ENCODE results near the gene SON.
"Not testable (repeated sequence)": the region's sequence is repeated elsewhere in the genome, so short reads cannot be mapped to it uniquely, and the experiment has no call there.

The SON gene

GRCh38 chr21:33542640-33543504 lies at the start of gene SON:
TSS of gene SON (plus strand) at chr21:33543038. CDS start at chr21:33543093, 55 bp downstream.
- peak within 1 kb of the TSS; percentile 88 for H3K4me3 ChIP-seq (ENCODE audit: low read depth, low read length)
- no peak for TF ChIP-seq CTCF (IDR thresholded peaks at IDR 0.05)
- peaks cover 13% of the 10 kb centered on the region for H3K79me2 ChIP-seq
- H3K4me1 ChIP-seq, result no peaks in the 10 kb centered on the region
- H3K4me2 ChIP-seq (ENCODE audit: low read length), result peak within 1 kb of the TSS; percentile 85
- peak within 1 kb of the TSS; percentile 88 for H2AFZ ChIP-seq
- no peaks in the 10 kb centered on the region for H3K27me3 ChIP-seq (ENCODE audit: control insufficient read depth, insufficient read depth, low read length)
- no peaks in the 10 kb centered on the region for H3K9me3 ChIP-seq (ENCODE audit: control insufficient read depth, low read length)
- no peaks in the 10 kb centered on the region for H3K36me3 ChIP-seq (ENCODE audit: control insufficient read depth, insufficient read depth, low read length)
- H3K27ac ChIP-seq, result peak within 1 kb of the TSS; percentile 100
- peak within 1 kb of the TSS; percentile 93 for H3K9ac ChIP-seq

GRCh38 chr21:33493756-33494155 lies 49.1 kb upstream of the SON start:
- Histone ChIP-seq H3K4me3 (ENCODE audit: low read depth, low read length) (no peak overlapping the region), H3K27me3 (ENCODE audit: control insufficient read depth, insufficient read depth, low read length) (no peaks in the 10 kb centered on the region), H3K9me3 (ENCODE audit: control insufficient read depth, low read length) (no peaks in the 10 kb centered on the region), H3K27ac (no peak overlapping the region), H3K79me2 (no peaks in the 10 kb centered on the region), H2AFZ (no peak overlapping the region), H3K4me1 (no peaks in the 10 kb centered on the region), H3K36me3 (ENCODE audit: control insufficient read depth, insufficient read depth, low read length) (no peaks in the 10 kb centered on the region), H3K4me2 (ENCODE audit: low read length) (no peak overlapping the region), H3K9ac (no peak overlapping the region)
- TF ChIP-seq CTCF (IDR thresholded peaks at IDR 0.05), result no peak

- H3K4me3 ChIP-seq (ENCODE audit: low read depth, low read length), result no peak overlapping the region
- H3K9me3 ChIP-seq (ENCODE audit: control insufficient read depth, low read length), result no peaks in the 10 kb centered on the region
- H3K4me2 ChIP-seq (ENCODE audit: low read length), result no peak overlapping the region
- no peak for TF ChIP-seq CTCF (IDR thresholded peaks at IDR 0.05)
- H3K9ac ChIP-seq, result no peak overlapping the region
- H3K79me2 ChIP-seq, result no peaks in the 10 kb centered on the region
- H3K36me3 ChIP-seq (ENCODE audit: control insufficient read depth, insufficient read depth, low read length), result no peaks in the 10 kb centered on the region
- H3K27ac ChIP-seq, result no peak overlapping the region
- no peaks in the 10 kb centered on the region for H3K27me3 ChIP-seq (ENCODE audit: control insufficient read depth, insufficient read depth, low read length)
- H2AFZ ChIP-seq, result no peak overlapping the region
- H3K4me1 ChIP-seq, result no peaks in the 10 kb centered on the region
These were observed 47.1 kb upstream of the SON start for GRCh38 chr21:33495743-33496142.

GRCh38 chr21:33496345-33496744 lies 46.5 kb upstream of the SON start:
- Histone ChIP-seq H2AFZ (no peak overlapping the region), H3K9ac (no peak overlapping the region), H3K79me2 (no peaks in the 10 kb centered on the region), H3K4me3 (ENCODE audit: low read depth, low read length) (no peak overlapping the region), H3K36me3 (ENCODE audit: control insufficient read depth, insufficient read depth, low read length) (no peaks in the 10 kb centered on the region), H3K9me3 (ENCODE audit: control insufficient read depth, low read length) (no peaks in the 10 kb centered on the region), H3K4me1 (no peaks in the 10 kb centered on the region), H3K27ac (no peak overlapping the region), H3K27me3 (ENCODE audit: control insufficient read depth, insufficient read depth, low read length) (no peaks in the 10 kb centered on the region), H3K4me2 (ENCODE audit: low read length) (no peak overlapping the region)
- TF ChIP-seq CTCF (IDR thresholded peaks at IDR 0.05), result no peak

- H3K36me3 ChIP-seq (ENCODE audit: control insufficient read depth, insufficient read depth, low read length), result no peaks in the 10 kb centered on the region
- no peaks in the 10 kb centered on the region for H3K9me3 ChIP-seq (ENCODE audit: control insufficient read depth, low read length)
- no peak overlapping the region for H2AFZ ChIP-seq
- H3K4me2 ChIP-seq (ENCODE audit: low read length), result no peak overlapping the region
- no peak overlapping the region for H3K4me3 ChIP-seq (ENCODE audit: low read depth, low read length)
- H3K27me3 ChIP-seq (ENCODE audit: control insufficient read depth, insufficient read depth, low read length), result no peaks in the 10 kb centered on the region
- H3K79me2 ChIP-seq, result no peaks in the 10 kb centered on the region
- H3K27ac ChIP-seq, result no peak overlapping the region
- no peak overlapping the region for H3K9ac ChIP-seq
- no peaks in the 10 kb centered on the region for H3K4me1 ChIP-seq
- no peak for TF ChIP-seq CTCF (IDR thresholded peaks at IDR 0.05)
These were observed 37.0 kb upstream of the SON start for GRCh38 chr21:33505833-33506232.

- H3K9ac ChIP-seq; H2AFZ ChIP-seq; H3K4me1 ChIP-seq; H3K9me3 ChIP-seq (ENCODE audit: control insufficient read depth, low read length); H3K4me2 ChIP-seq (ENCODE audit: low read length); H3K4me3 ChIP-seq (ENCODE audit: low read depth, low read length); H3K79me2 ChIP-seq; H3K27me3 ChIP-seq (ENCODE audit: control insufficient read depth, insufficient read depth, low read length); H3K36me3 ChIP-seq (ENCODE audit: control insufficient read depth, insufficient read depth, low read length); H3K27ac ChIP-seq: not testable (repeated sequence)
These were observed 35.8 kb upstream of the SON start for GRCh38 chr21:33507003-33507402.

Measured in parathyroid adenoma (tissue), 2 donors.